ENCODE results near the gene ARID1B. TPM values are rescaled to one million over a fixed set of nuclear protein-coding genes. Genes with fewer than 3 reads are reported as not detected.

The ARID1B gene
- total and polyA plus RNA-seq, 2 of the 4 experiments (the other 2 are of a cell fraction), result 14.5 to 20.1 TPM

GRCh38 chr6:156773935-156774852, 3.0 kb upstream of the ARID1B start:
- H3K23ac ChIP-seq (ENCODE audit: low read depth, low read length), result no peak overlapping the region
- H3K18ac ChIP-seq (ENCODE audit: low read depth, low read length), result no peak overlapping the region
- H3K79me1 ChIP-seq (ENCODE audit: low read depth in 1 of 2, low read length in 2 of 2), result peaks cover 4 to 11% of the 10 kb centered on the region in 2 experiments; a peak in 2 of 4 replicates
- H3K4me3 ChIP-seq (ENCODE audit: insufficient read depth, low read depth, low read length), result no peak overlapping the region
- no peak overlapping the region for H2BK120ac ChIP-seq (ENCODE audit: low read depth, low read length)
- H3K27me3 ChIP-seq (ENCODE audit: control insufficient read depth, insufficient read depth, low read length), result no peaks in the 10 kb centered on the region
- no peak overlapping the region for H2AFZ ChIP-seq (replicated peaks; ENCODE audit: low read length, poor library complexity)
- ChIA-PET CTCF (no interaction called here), POLR2A (ENCODE audit: unreplicated experiment) (no interaction called here)
- no peak overlapping the region for H4K5ac ChIP-seq (ENCODE audit: low read depth, low read length)
- no TSS peak for BruUV-seq (replicated peaks)
- H2BK20ac ChIP-seq (ENCODE audit: low read depth, low read length), result no peak overlapping the region
- 80% methylated on average over 3 of the region's 15 CpGs; no CpG with 5 or more reads in 1 of the 2 experiments for WGBS, 2 experiments (ENCODE audit: extremely low coverage in 2 of 2, insufficient read length in 1 of 2)
- intact Hi-C loops (cut with micrococcal nuclease), result no loop called here
- no peaks in the 10 kb centered on the region for H3K9me1 ChIP-seq (ENCODE audit: insufficient read depth, low read length)
- H2BK5ac ChIP-seq (ENCODE audit: low read depth, low read length, poor library complexity, severe bottlenecking), result no peak overlapping the region
- in situ Hi-C loops (cut with MboI; ENCODE audit: low sequenced_read_pairs), result loop anchor here (5.0 to 25.0 kb wide), 2 partner anchors 82 to 212 kb away; no protein-coding TSS in a partner anchor
- no peak overlapping the region for H4K91ac ChIP-seq (ENCODE audit: insufficient read depth, low read depth, low read length)
- DNase-seq, result no peak
- dilution Hi-C loops (cut with HindIII; ENCODE audit: low sequenced_read_pairs, unreplicated experiment), result no loop called here
- H2BK15ac ChIP-seq (ENCODE audit: low read depth, low read length), result no peak overlapping the region
- H3K9ac ChIP-seq (ENCODE audit: low read depth, low read length), result no peak overlapping the region
- no peaks in the 10 kb centered on the region for H3K36me3 ChIP-seq (ENCODE audit: control insufficient read depth, insufficient read depth, low read length)
- peaks cover 11% of the 10 kb centered on the region for H3K4me1 ChIP-seq (ENCODE audit: control insufficient read depth, insufficient read depth, low read length)
- H3K56ac ChIP-seq (ENCODE audit: extremely low read depth, insufficient read depth, low read length), result no peak overlapping the region
- H3K4me2 ChIP-seq (ENCODE audit: low read depth, low read length), result no peak overlapping the region
- no peaks in the 10 kb centered on the region for H4K20me1 ChIP-seq (ENCODE audit: insufficient read depth, low read length)
- no peak overlapping the region for H3K4ac ChIP-seq (ENCODE audit: low read depth, low read length)
- H2AK9ac ChIP-seq (replicated peaks; ENCODE audit: low read depth, low read length, poor library complexity), result no peak overlapping the region
- no peak overlapping the region for H4K8ac ChIP-seq (ENCODE audit: low read depth in 2 of 2, low read length in 2 of 2)
- H3K14ac ChIP-seq (replicated peaks; ENCODE audit: low read depth, low read length), result no peak overlapping the region
- no peaks in the 10 kb centered on the region for H3K9me3 ChIP-seq (ENCODE audit: control insufficient read depth, insufficient read depth, low read length)
- no peak overlapping the region for H3K27ac ChIP-seq (ENCODE audit: insufficient read depth, low read length)
- H2AK5ac ChIP-seq (ENCODE audit: low read depth, low read length), result no peak overlapping the region
- ATAC-seq (ENCODE audit: low read depth), result no peak
- TF ChIP-seq USF2 (IDR thresholded peaks at IDR 0.05; ENCODE audit: low read depth, low read length) (no peak), CEBPB (IDR thresholded peaks at IDR 0.05; ENCODE audit: low read depth, low read length) (no peak), NFE2L2 (IDR thresholded peaks at IDR 0.05; ENCODE audit: low read depth, low read length) (no peak), CHD1 (IDR thresholded peaks at IDR 0.05; ENCODE audit: low read depth, low read length) (no peak), POLR2A (IDR thresholded peaks at IDR 0.05; ENCODE audit: low read depth, low read length) (no peak), CTCF (conservative IDR thresholded peaks at IDR 0.05; ENCODE audit: low read depth, low read length) (no peak), MAZ (IDR thresholded peaks at IDR 0.05; ENCODE audit: borderline replicate concordance, low read depth, low read length) (no peak), SMC3 (IDR thresholded peaks at IDR 0.05; ENCODE audit: low read depth, low read length) (no peak), RCOR1 (IDR thresholded peaks at IDR 0.05; ENCODE audit: insufficient replicate concordance, low read length) (no peak), BHLHE40 (IDR thresholded peaks at IDR 0.05; ENCODE audit: low read depth, low read length) (no peak), RFX5 (IDR thresholded peaks at IDR 0.05; ENCODE audit: low read depth, low read length) (no peak), MAFK (IDR thresholded peaks at IDR 0.05; ENCODE audit: low read depth, low read length) (no peak), MXI1 (IDR thresholded peaks at IDR 0.05; ENCODE audit: borderline replicate concordance, low read depth, low read length) (no peak), FOS (IDR thresholded peaks at IDR 0.05; ENCODE audit: low read depth, low read length) (no peak), RAD21 (IDR thresholded peaks at IDR 0.05; ENCODE audit: low read length) (no peak)

Measured in IMR-90 (cell line).